Epithelial cell of proximal tubule (primary cell): ENCODE data around the gene NET1. TPM values are rescaled to one million over a fixed set of nuclear protein-coding genes. Genes with fewer than 3 reads are reported as not detected.
"Not testable (repeated sequence)": the region's sequence is repeated elsewhere in the genome, so short reads cannot be mapped to it uniquely, and the experiment has no call there.

Experiments used
- DNase-seq: peaks from one replicate; pipeline ENCODE4 v3.0.0-alpha.2; 2011; ENCODE audit warnings: low read depth
- H3K4me3 ChIP-seq: 2 replicates; pipeline ENCODE4 v1.5.1; 2011; ENCODE audit warnings: low read depth, mild to moderate bottlenecking, low read length
- CTCF ChIP-seq: conservative IDR thresholded peaks from 2 replicates; pipeline ENCODE4 v1.5.1; 2012; ENCODE audit warnings: low read depth, mild to moderate bottlenecking, low read length
- total RNA-seq: library from RNA; depleted of rRNA; stranded (reverse); fragments of >200 nt; gene quantifications from 2 replicates; pipeline ENCODE4 v1.2.3, GENCODE V29; 2015

The NET1 gene
- total RNA-seq, 1 donor from 2014 or later = 122 TPM

- no peak for TF ChIP-seq CTCF
- DNase-seq = no peak
- no peak overlapping the region for H3K4me3 ChIP-seq
These were observed 13.0 kb upstream of the NET1 start for GRCh38 chr10:5399332-5399731.

GRCh38 chr10:5400468-5401240, 11.7 kb upstream of the NET1 start:
- no peak overlapping the region for H3K4me3 ChIP-seq
- no peak for TF ChIP-seq CTCF
- no peak for DNase-seq

GRCh38 chr10:5402798-5403197, 9.6 kb upstream of the NET1 start:
- H3K4me3 ChIP-seq = no peak overlapping the region
- DNase-seq = no peak
- TF ChIP-seq CTCF = no peak

GRCh38 chr10:5404208-5405041, 7.9 kb upstream of the NET1 start, which contains the start of gene TUBAL3:
TUBAL3 (minus strand) TSS chr10:5404828; CDS start chr10:5404792, 36 bp downstream.
- no peak for TF ChIP-seq CTCF
- H3K4me3 ChIP-seq = peak within 1 kb of the TSS; percentile 46

GRCh38 chr10:5406918-5407317, 5.4 kb upstream of the NET1 start:
- no peak overlapping the region for H3K4me3 ChIP-seq
- no peak for DNase-seq
- TF ChIP-seq CTCF = no peak

More at GRCh38 chr10:5404208-5405041, 7.9 kb upstream of the NET1 start, which contains the start of gene TUBAL3:
- no peak for DNase-seq

- H3K4me3 ChIP-seq, DNase-seq: not testable (repeated sequence)
These were observed 1.6 kb upstream of the NET1 start for GRCh38 chr10:5410787-5411186.

- peak overlapping the region; percentile 88 for H3K4me3 ChIP-seq
- no peak for TF ChIP-seq CTCF
- DNase-seq = no peak
These were observed 448 bp upstream of the NET1 start for GRCh38 chr10:5411941-5412276.
